Measurements from ENCODE around the gene TENM3. TPM values are rescaled to one million over a fixed set of nuclear protein-coding genes. Genes with fewer than 3 reads are reported as not detected.

Gene TENM3
- total RNA-seq, 1 donor from 2014 or later: 44.9 TPM

- DNase-seq: no peak
Measured at GRCh38 chr4:182695842-182696241, 452.6 kb downstream of the TENM3 start.

- no peak for DNase-seq
Measured at GRCh38 chr4:182697094-182697493, 453.9 kb downstream of the TENM3 start.

- DNase-seq: no peak
Measured at GRCh38 chr4:182698212-182698611, 455.0 kb downstream of the TENM3 start.

GRCh38 chr4:182699201-182699600, 456.0 kb downstream of the TENM3 start:
- DNase-seq: no peak

- no peak for DNase-seq
Measured at GRCh38 chr4:182699795-182700194, 456.6 kb downstream of the TENM3 start.

- no peak for DNase-seq
Measured at GRCh38 chr4:182700362-182701160, 457.4 kb downstream of the TENM3 start.

GRCh38 chr4:182704077-182704476, 460.9 kb downstream of the TENM3 start:
- no peak for DNase-seq

GRCh38 chr4:182704948-182705347, 461.7 kb downstream of the TENM3 start:
- no peak for DNase-seq

- no peak for DNase-seq
Measured at GRCh38 chr4:182705389-182705788, 462.2 kb downstream of the TENM3 start.

GRCh38 chr4:182711211-182711610, 468.0 kb downstream of the TENM3 start:
- no peak for DNase-seq

GRCh38 chr4:182715548-182715947, 472.3 kb downstream of the TENM3 start:
- DNase-seq: no peak

GRCh38 chr4:182716192-182716591, 473.0 kb downstream of the TENM3 start:
- DNase-seq: no peak

GRCh38 chr4:182717788-182718583, 474.8 kb downstream of the TENM3 start:
- DNase-seq: no peak

- DNase-seq: no peak
Measured at GRCh38 chr4:182724414-182724813, 481.2 kb downstream of the TENM3 start.

GRCh38 chr4:182729516-182729915, 486.3 kb downstream of the TENM3 start:
- no peak for DNase-seq

- DNase-seq: no peak
Measured at GRCh38 chr4:182730791-182731190, 487.6 kb downstream of the TENM3 start.

- DNase-seq: no peak
Measured at GRCh38 chr4:182736207-182736606, 493.0 kb downstream of the TENM3 start.

- DNase-seq: no peak
Measured at GRCh38 chr4:182738283-182739047, 495.3 kb downstream of the TENM3 start.

- no peak for DNase-seq
Measured at GRCh38 chr4:182740256-182740655, 497.1 kb downstream of the TENM3 start.

GRCh38 chr4:182741054-182741453, 497.9 kb downstream of the TENM3 start:
- no peak for DNase-seq

- DNase-seq: no peak
Measured at GRCh38 chr4:182741914-182742313, 498.7 kb downstream of the TENM3 start.

- DNase-seq: no peak
Measured at GRCh38 chr4:182743815-182744214, 500.6 kb downstream of the TENM3 start.

GRCh38 chr4:182745237-182745636, 502.0 kb downstream of the TENM3 start:
- no peak for DNase-seq

Measured in occipital lobe (tissue), 2 donors.